Measurements from ENCODE around the gene CLDN16. TPM values are rescaled to one million over a fixed set of nuclear protein-coding genes. Genes with fewer than 3 reads are reported as not detected.

The CLDN16 gene
- total RNA-seq, 3 donors from 2014 or later (not counting 1 experiment from before 2014, with no cell fraction given), result not detected

DNA sequence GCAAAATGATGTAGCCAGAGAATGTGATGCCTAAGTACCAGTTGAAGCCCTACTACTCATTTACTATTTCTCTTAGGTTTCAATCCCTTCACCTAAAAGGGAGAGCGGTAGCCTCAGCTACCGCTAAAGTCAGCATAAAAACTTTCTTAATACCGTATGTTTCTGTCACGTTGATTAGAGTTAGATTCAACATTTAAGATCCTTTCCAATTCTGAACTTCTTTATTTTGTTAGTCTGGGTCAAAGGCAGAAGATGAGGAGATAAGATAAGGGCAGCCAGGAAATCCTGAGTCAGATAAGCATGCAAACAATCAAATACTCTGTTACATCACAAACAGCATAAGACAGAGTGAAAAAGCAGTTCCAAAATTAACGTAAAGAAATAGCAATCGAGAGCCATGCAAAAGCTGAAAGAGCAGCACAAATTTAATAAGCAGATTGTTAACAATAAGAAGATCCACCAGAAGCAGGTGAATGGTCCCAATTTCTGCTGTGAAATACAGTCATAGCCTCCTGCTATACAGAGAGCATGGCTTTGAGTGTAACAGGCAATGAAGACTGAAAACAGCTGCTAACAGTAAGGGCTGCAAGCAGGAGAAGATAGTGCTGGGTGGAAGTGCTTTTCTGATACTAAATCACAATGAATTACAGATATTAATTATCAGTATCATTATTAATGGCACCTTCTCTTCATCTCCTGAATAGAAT is 58.8 kb downstream of the CLDN16 start:
- ATAC-seq (peak in 1 of 3 donors; percentile 48), DNase-seq (peak in 1 of 2 donors; percentile 16)
- H3K9me3 Mint-ChIP-seq, result no peaks in the 10 kb centered on the region
- H3K9me3 ChIP-seq (ENCODE audit: control insufficient read depth, insufficient read depth, low read length), result no peaks in the 10 kb centered on the region
- no peak overlapping the region for H3K4me3 ChIP-seq (ENCODE audit: low read length)
- peaks cover 2% of the 10 kb centered on the region for H3K27me3 ChIP-seq (ENCODE audit: control insufficient read depth, insufficient read depth, low read length)
- peaks cover 0 to 3% of the 10 kb centered on the region in 2 donors for H3K27me3 Mint-ChIP-seq (ENCODE audit: low read depth in 2 of 2)
- no peaks in the 10 kb centered on the region for H3K4me1 ChIP-seq (ENCODE audit: control insufficient read depth, insufficient read depth, low read length)
- no peaks in the 10 kb centered on the region for H3K36me3 Mint-ChIP-seq
- TF ChIP-seq, protein P1, sequence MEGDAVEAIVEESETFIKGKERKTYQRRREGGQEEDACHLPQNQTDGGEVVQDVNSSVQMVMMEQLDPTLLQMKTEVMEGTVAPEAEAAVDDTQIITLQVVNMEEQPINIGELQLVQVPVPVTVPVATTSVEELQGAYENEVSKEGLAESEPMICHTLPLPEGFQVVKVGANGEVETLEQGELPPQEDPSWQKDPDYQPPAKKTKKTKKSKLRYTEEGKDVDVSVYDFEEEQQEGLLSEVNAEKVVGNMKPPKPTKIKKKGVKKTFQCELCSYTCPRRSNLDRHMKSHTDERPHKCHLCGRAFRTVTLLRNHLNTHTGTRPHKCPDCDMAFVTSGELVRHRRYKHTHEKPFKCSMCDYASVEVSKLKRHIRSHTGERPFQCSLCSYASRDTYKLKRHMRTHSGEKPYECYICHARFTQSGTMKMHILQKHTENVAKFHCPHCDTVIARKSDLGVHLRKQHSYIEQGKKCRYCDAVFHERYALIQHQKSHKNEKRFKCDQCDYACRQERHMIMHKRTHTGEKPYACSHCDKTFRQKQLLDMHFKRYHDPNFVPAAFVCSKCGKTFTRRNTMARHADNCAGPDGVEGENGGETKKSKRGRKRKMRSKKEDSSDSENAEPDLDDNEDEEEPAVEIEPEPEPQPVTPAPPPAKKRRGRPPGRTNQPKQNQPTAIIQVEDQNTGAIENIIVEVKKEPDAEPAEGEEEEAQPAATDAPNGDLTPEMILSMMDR (IDR thresholded peaks at IDR 0.05), result no peak
- intact Hi-C loops (cut with micrococcal nuclease), result no loop called here
- H3K27ac Mint-ChIP-seq, result no peak overlapping the region
- 10% methylated on average over 2 of the region's 6 CpGs for whole genome bisulfite sequencing (ENCODE audit: insufficient coverage)
- H3K36me3 ChIP-seq (ENCODE audit: control insufficient read depth, insufficient read depth, low read length), result no peaks in the 10 kb centered on the region
- no peak overlapping the region for H3K4me3 Mint-ChIP-seq
- no peaks in the 10 kb centered on the region for H3K4me1 Mint-ChIP-seq
- no peak overlapping the region for H3K27ac ChIP-seq (ENCODE audit: low read length)

DNA sequence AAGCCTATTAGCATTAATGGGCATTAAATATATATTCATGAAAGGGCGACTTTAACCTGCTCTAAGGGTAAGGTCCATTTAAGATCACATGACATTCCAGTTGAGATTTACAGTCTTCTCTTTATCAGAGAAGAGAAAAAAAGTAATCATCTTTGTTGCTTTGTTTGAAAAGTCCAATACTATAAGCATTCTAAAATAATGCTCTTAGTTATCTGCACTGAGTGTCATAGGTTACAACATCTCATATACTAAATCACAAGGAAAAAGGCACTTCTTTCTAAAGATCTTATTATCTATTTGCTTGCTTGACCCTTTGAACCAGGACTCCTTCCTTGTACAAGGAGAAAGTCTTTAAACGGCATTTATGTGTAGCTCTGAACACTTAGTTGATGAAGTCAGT is 60.3 kb downstream of the CLDN16 start:
- H3K27me3 ChIP-seq (ENCODE audit: control insufficient read depth, insufficient read depth, low read length), result peaks cover 2% of the 10 kb centered on the region
- Mint-ChIP-seq H3K9me3 (no peaks in the 10 kb centered on the region), H3K4me3 (no peak overlapping the region), H3K27ac (no peak overlapping the region), H3K27me3 (ENCODE audit: low read depth in 2 of 2) (peaks cover 0 to 3% of the 10 kb centered on the region in 2 donors), H3K4me1 (no peaks in the 10 kb centered on the region), H3K36me3 (no peaks in the 10 kb centered on the region)
- no peak overlapping the region for H3K4me3 ChIP-seq (ENCODE audit: low read length)
- no peaks in the 10 kb centered on the region for H3K4me1 ChIP-seq (ENCODE audit: control insufficient read depth, insufficient read depth, low read length)
- DNase-seq, result no peak
- TF ChIP-seq, protein P1 (IDR thresholded peaks at IDR 0.05), result no peak
- H3K36me3 ChIP-seq (ENCODE audit: control insufficient read depth, insufficient read depth, low read length), result no peaks in the 10 kb centered on the region
- ATAC-seq, result no peak
- intact Hi-C loops (cut with micrococcal nuclease), result no loop called here
- WGBS (ENCODE audit: insufficient coverage), result 75% methylated on average over 2 of the region's 2 CpGs
- no peaks in the 10 kb centered on the region for H3K9me3 ChIP-seq (ENCODE audit: control insufficient read depth, insufficient read depth, low read length)
- H3K27ac ChIP-seq (ENCODE audit: low read length), result no peak overlapping the region

DNA sequence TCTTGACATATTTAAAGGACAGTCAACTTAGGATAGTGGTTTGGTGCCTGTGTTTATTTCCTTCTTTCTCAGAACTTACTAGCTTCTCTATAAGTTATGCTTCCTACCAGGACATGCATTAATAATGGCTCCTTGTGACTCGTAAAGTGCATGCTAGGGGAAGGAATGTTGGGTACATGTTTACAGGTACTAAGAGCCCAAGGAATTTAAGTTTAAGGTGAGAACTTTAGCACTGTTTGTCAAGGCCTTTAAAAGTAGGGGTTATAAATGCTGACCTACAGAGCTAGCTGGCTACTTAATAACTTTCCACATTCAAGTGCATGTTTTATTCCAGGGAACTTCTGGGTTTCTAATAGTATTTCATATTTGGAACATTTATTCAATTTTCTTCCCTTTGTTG is 61.8 kb downstream of the CLDN16 start, which contains the start of gene TMEM207:
TMEM207 (minus strand) TSS at position 101 of the 400 bp plus-strand sequence; CDS start at position 9, 92 bp downstream.
- Mint-ChIP-seq H3K4me3 (no peak within 1 kb of the TSS), H3K27ac (no peak within 1 kb of the TSS), H3K36me3 (no peaks in the 10 kb centered on the region), H3K27me3 (ENCODE audit: low read depth in 2 of 2) (peaks cover 0 to 6% of the 10 kb centered on the region in 2 donors), H3K4me1 (no peaks in the 10 kb centered on the region), H3K9me3 (no peaks in the 10 kb centered on the region)
- DNase-seq (no peak), ATAC-seq (no peak)
- no peaks in the 10 kb centered on the region for H3K36me3 ChIP-seq (ENCODE audit: control insufficient read depth, insufficient read depth, low read length)
- 100% methylated on average over 1 of the region's 1 CpG for WGBS (ENCODE audit: insufficient coverage)
- no peaks in the 10 kb centered on the region for H3K4me1 ChIP-seq (ENCODE audit: control insufficient read depth, insufficient read depth, low read length)
- H3K9me3 ChIP-seq (ENCODE audit: control insufficient read depth, insufficient read depth, low read length), result no peaks in the 10 kb centered on the region
- TF ChIP-seq, protein P1 (IDR thresholded peaks at IDR 0.05), result no peak
- intact Hi-C loops (cut with micrococcal nuclease), result no loop called here
- H3K27ac ChIP-seq (ENCODE audit: low read length), result no peak within 1 kb of the TSS
- no peak within 1 kb of the TSS for H3K4me3 ChIP-seq (ENCODE audit: low read length)
- peaks cover 2% of the 10 kb centered on the region for H3K27me3 ChIP-seq (ENCODE audit: control insufficient read depth, insufficient read depth, low read length)
